Upper lobe of right lung (tissue), 1 donor: ENCODE data around the gene SGK2. TPM values are rescaled to one million over a fixed set of nuclear protein-coding genes. Genes with fewer than 3 reads are reported as not detected.

Source experiments
- ATAC-seq: fragments of 200-7000 bp; cut with Tn5 transposase; one replicate; pipeline ENCODE4 v1.9.1; 2020; ENCODE audit warnings: mild to moderate bottlenecking, moderate library complexity
- DNase-seq: peaks from one replicate; pipeline ENCODE4 v3.0.0-alpha.2; 2020
- H3K27ac ChIP-seq: fragments of 200-600 bp; one replicate; pipeline ENCODE4 v1.8.0; 2022
- H3K27me3 ChIP-seq: fragments of 200-600 bp; one replicate; pipeline ENCODE4 v1.8.0; 2022; ENCODE audit warnings: mild to moderate bottlenecking
- H3K36me3 ChIP-seq: fragments of 200-600 bp; one replicate; pipeline ENCODE4 v1.8.0; 2022
- H3K4me1 ChIP-seq: fragments of 200-600 bp; one replicate; pipeline ENCODE4 v1.8.0; 2022
- H3K4me3 ChIP-seq: fragments of 200-600 bp; one replicate; pipeline ENCODE4 v1.8.0; 2022; ENCODE audit warnings: mild to moderate bottlenecking
- H3K9me3 ChIP-seq: fragments of 200-600 bp; one replicate; pipeline ENCODE4 v1.8.0; 2022
- intact Hi-C: fragments of 100-400 bp; cut with DNase I; formaldehyde crosslinking; loops from one replicate; pipeline ENCODE4 v1.11.0; 2022
- total RNA-seq: library from RNA; stranded (reverse); fragmentation: NEBNext Ultra II Directional; extraction: Animal tissue kit (Norgen Biotek cat#: 25700); gene quantifications from one replicate; pipeline ENCODE4 v1.2.1, GENCODE V29; 2021
- TF ChIP-seq, protein P1 (sequence below): fragments of 200-600 bp; IDR thresholded peaks from one replicate; pipeline ENCODE4 v1.8.0; 2022; ENCODE audit warnings: antibody characterized with exemption
- donor health status: DM: no; HTN: yes; CAD: no; lungs with severe emphysema.

Gene SGK2
- total RNA-seq, 1 donor from 2014 or later: 1.7 TPM

DNA sequence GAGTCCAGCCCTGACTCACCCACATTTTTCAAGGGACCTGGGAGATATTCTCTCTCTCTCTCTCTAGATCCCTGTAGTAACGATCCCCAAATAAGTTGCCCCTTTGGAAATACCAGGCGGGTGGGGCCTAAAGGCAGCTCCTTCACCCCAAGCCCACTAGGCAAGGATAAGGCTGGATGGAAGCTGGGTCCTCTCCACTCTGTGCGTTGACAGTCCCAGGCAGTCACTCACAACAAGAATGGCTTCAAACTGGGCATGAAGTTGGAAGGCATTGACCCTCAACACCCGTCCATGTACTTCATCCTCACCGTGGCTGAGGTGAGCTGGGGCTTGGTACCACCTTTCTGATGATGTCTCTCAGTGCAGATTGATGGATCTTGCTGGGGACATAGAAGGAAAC lies 29.8 kb upstream of the SGK2 start:
- intact Hi-C loops: no loop called here
- H3K9me3 ChIP-seq: no peaks in the 10 kb centered on the region
- no peak overlapping the region for H3K4me3 ChIP-seq
- H3K36me3 ChIP-seq: no peaks in the 10 kb centered on the region
- ATAC-seq: no peak
- H3K4me1 ChIP-seq: no peaks in the 10 kb centered on the region
- no peak overlapping the region for H3K27ac ChIP-seq
- H3K27me3 ChIP-seq: no peaks in the 10 kb centered on the region
- peak; percentile 13 for DNase-seq
- TF ChIP-seq, protein P1, sequence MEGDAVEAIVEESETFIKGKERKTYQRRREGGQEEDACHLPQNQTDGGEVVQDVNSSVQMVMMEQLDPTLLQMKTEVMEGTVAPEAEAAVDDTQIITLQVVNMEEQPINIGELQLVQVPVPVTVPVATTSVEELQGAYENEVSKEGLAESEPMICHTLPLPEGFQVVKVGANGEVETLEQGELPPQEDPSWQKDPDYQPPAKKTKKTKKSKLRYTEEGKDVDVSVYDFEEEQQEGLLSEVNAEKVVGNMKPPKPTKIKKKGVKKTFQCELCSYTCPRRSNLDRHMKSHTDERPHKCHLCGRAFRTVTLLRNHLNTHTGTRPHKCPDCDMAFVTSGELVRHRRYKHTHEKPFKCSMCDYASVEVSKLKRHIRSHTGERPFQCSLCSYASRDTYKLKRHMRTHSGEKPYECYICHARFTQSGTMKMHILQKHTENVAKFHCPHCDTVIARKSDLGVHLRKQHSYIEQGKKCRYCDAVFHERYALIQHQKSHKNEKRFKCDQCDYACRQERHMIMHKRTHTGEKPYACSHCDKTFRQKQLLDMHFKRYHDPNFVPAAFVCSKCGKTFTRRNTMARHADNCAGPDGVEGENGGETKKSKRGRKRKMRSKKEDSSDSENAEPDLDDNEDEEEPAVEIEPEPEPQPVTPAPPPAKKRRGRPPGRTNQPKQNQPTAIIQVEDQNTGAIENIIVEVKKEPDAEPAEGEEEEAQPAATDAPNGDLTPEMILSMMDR: no peak

- H3K27ac ChIP-seq: no peak overlapping the region
- intact Hi-C loops: no loop called here
- DNase-seq: peak; percentile 44
- ATAC-seq: no peak
- H3K4me1 ChIP-seq: no peaks in the 10 kb centered on the region
- H3K36me3 ChIP-seq: no peaks in the 10 kb centered on the region
- H3K9me3 ChIP-seq: no peaks in the 10 kb centered on the region
- TF ChIP-seq, protein P1: no peak
- H3K27me3 ChIP-seq: no peaks in the 10 kb centered on the region
- no peak overlapping the region for H3K4me3 ChIP-seq
Observed at GRCh38 chr20:43529457-43530153, 29.2 kb upstream of the SGK2 start.

GRCh38 chr20:43530321-43531090 lies 28.3 kb upstream of the SGK2 start:
- no peak for ATAC-seq
- H3K9me3 ChIP-seq: no peaks in the 10 kb centered on the region
- TF ChIP-seq, protein P1: no peak
- H3K27me3 ChIP-seq: no peaks in the 10 kb centered on the region
- intact Hi-C loops: no loop called here
- H3K36me3 ChIP-seq: no peaks in the 10 kb centered on the region
- no peak overlapping the region for H3K27ac ChIP-seq
- H3K4me1 ChIP-seq: no peaks in the 10 kb centered on the region
- DNase-seq: peak; percentile 35
- H3K4me3 ChIP-seq: no peak overlapping the region

DNA sequence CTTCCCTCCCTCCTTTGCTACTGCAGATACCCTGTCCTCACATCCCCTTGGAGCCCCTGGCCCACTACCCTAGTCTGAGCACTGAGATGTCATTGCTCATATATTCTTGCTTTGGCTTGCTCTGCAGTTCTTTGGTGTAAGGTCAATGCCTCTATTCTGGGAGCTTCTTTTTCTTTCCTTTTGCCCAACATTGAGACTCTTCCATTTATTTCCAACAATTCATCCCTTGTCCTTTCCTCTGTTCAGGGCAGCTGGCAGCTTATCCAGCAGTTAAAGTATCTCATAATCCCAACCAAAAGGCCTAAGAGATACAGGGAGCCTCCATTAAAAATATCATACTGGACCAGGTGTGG lies 27.8 kb upstream of the SGK2 start:
- Histone ChIP-seq H3K27me3 (no peaks in the 10 kb centered on the region), H3K4me1 (no peaks in the 10 kb centered on the region), H3K36me3 (no peaks in the 10 kb centered on the region), H3K4me3 (no peak overlapping the region), H3K9me3 (no peaks in the 10 kb centered on the region), H3K27ac (no peak overlapping the region)
- no peak for ATAC-seq
- DNase-seq: no peak
- intact Hi-C loops: no loop called here
- TF ChIP-seq, protein P1: no peak

- intact Hi-C loops: no loop called here
- TF ChIP-seq, protein P1: no peak
- no peaks in the 10 kb centered on the region for H3K27me3 ChIP-seq
- H3K27ac ChIP-seq: no peak overlapping the region
- H3K36me3 ChIP-seq: no peaks in the 10 kb centered on the region
- H3K4me3 ChIP-seq: no peak overlapping the region
- DNase-seq (peak; percentile 47), ATAC-seq (no peak)
- no peaks in the 10 kb centered on the region for H3K4me1 ChIP-seq
- no peaks in the 10 kb centered on the region for H3K9me3 ChIP-seq
Observed at GRCh38 chr20:43532416-43533055, 26.3 kb upstream of the SGK2 start.
